HG02571 (cell line): ENCODE results near the gene AGRN.
"Not testable (repeated sequence)": the region's sequence is repeated elsewhere in the genome, so short reads cannot be mapped to it uniquely, and the experiment has no call there.

Source experiments
- ATAC-seq: cut with Tn5 transposase; IDR thresholded peaks from one replicate; pipeline ENCODE4 v1.9.1; 2021; ENCODE audit warnings: mild to moderate bottlenecking, moderate library complexity; ENCODE audit not compliant: unreplicated experiment

Gene AGRN

GRCh38 chr1:1088801-1089680 lies 69.1 kb downstream of the AGRN start:
- no peak for ATAC-seq

- ATAC-seq = no peak
Observed at GRCh38 chr1:1089731-1090423, 70.0 kb downstream of the AGRN start.

GRCh38 chr1:1090424-1091343 lies 70.8 kb downstream of the AGRN start:
- no peak for ATAC-seq

GRCh38 chr1:1091344-1092148 lies 71.6 kb downstream of the AGRN start:
- ATAC-seq = no peak

- no peak for ATAC-seq
Observed at GRCh38 chr1:1092149-1092855, 72.4 kb downstream of the AGRN start.

GRCh38 chr1:1092894-1093609 lies 73.1 kb downstream of the AGRN start:
- ATAC-seq = no peak

GRCh38 chr1:1093610-1093943 lies 73.7 kb downstream of the AGRN start:
- no peak for ATAC-seq

GRCh38 chr1:1094981-1095380 lies 75.1 kb downstream of the AGRN start:
- no peak for ATAC-seq

- ATAC-seq = not testable (repeated sequence)
Observed at GRCh38 chr1:1096136-1096535, 76.2 kb downstream of the AGRN start.

GRCh38 chr1:1098681-1099421 lies 78.9 kb downstream of the AGRN start:
- no peak for ATAC-seq

- no peak for ATAC-seq
Observed at GRCh38 chr1:1099506-1100183, 79.7 kb downstream of the AGRN start.

- no peak for ATAC-seq
Observed at GRCh38 chr1:1100296-1100695, 80.4 kb downstream of the AGRN start.

GRCh38 chr1:1101503-1101902 lies 81.6 kb downstream of the AGRN start:
- ATAC-seq = no peak

GRCh38 chr1:1104152-1104551 lies 84.2 kb downstream of the AGRN start:
- ATAC-seq = not testable (repeated sequence)
